Esophagus squamous epithelium (tissue), 5 donors: Measurements from ENCODE around the gene PLEKHA6. TPM values are rescaled to one million over a fixed set of nuclear protein-coding genes. Genes with fewer than 3 reads are reported as not detected.
A peak's percentile ranks its signal among the peaks of the same experiment; 100 is the strongest.

ENCODE experiments used
- DNase-seq: peaks from one replicate; lab custom pipeline; 2025; lab: John Stamatoyannopoulos, UW
- H3K27ac ChIP-seq, 4 donors: fragments of 200-600 bp; sonication (generic); one replicate each; pipeline ENCODE4 v1.5.1; 2016 to 2019; ENCODE audit warnings: mild to moderate bottlenecking in 1 of 4
- H3K27me3 ChIP-seq, 4 donors: fragments of 200-600 bp; sonication (generic); 1 replicate in 3 of 4; 2 replicates in 1 of 4; pipeline versions ENCODE4 v1.5.1 to v1.6.0; 2017 to 2021; ENCODE audit warnings: antibody characterized with exemption in 1 of 4
- H3K36me3 ChIP-seq, 3 donors: fragments of 200-600 bp; sonication (generic); one replicate each; pipeline ENCODE4 v1.5.1; 2016 to 2019
- H3K4me1 ChIP-seq, 3 donors: fragments of 200-600 bp; sonication (generic); one replicate each; pipeline ENCODE4 v1.5.1; 2017 to 2019
- H3K4me3 ChIP-seq, 4 donors: fragments of 200-600 bp; sonication (generic); 1 replicate in 3 of 4; 2 replicates in 1 of 4; pipeline ENCODE4 v1.5.1; 2016 to 2019; ENCODE audit warnings: mild to moderate bottlenecking in 2 of 4, moderate library complexity in 1 of 4
- H3K9me3 ChIP-seq, 3 donors: fragments of 200-600 bp; sonication (generic); one replicate each; pipeline ENCODE4 v1.5.1; 2016 to 2019
- CTCF ChIP-seq, 6 experiments: fragments of 450-650 bp in 4 of 6; fragments of 200-600 bp in 2 of 6; sonication (generic) in 2 of 6; IDR thresholded peaks; one replicate each; pipeline ENCODE4 v1.5.1; 2016 to 2019; ENCODE audit warnings: antibody characterized with exemption in 6 of 6, mild to moderate bottlenecking in 4 of 6, moderate library complexity in 4 of 6
- POLR2A ChIP-seq, 4 donors: fragments of 450-650 bp; IDR thresholded peaks; one replicate each; pipeline ENCODE4 v1.6.1; 2017; ENCODE audit warnings: antibody characterized with exemption in 4 of 4, mild to moderate bottlenecking in 4 of 4, moderate library complexity in 3 of 4
- WGBS, 2 donors: methylation state at CpG; one replicate each; pipeline ENCODE4 v1.1.5; 2018; 5-methylcytosine and 5-hydroxymethylcytosine counted together
- intact Hi-C: fragments of 100-400 bp; cut with DNase I; formaldehyde crosslinking; loops from one replicate; pipeline ENCODE4 v1.15.0; 2022
- total RNA-seq, 4 donors: library from RNA; depleted of rRNA; stranded (reverse); fragments of >200 nt; gene quantifications; one replicate each; pipeline ENCODE4 v1.1.0, GENCODE V29; 2016
- donor health status: DM: yes; HTN: yes; CAD: no.

The PLEKHA6 gene
- total RNA-seq, 4 donors from 2014 or later: 7.4 to 40.6 (median 18.3) TPM

- Histone ChIP-seq H3K36me3 (no peaks in the 10 kb centered on the region), H3K9me3 (no peaks in the 10 kb centered on the region), H3K27ac (no peak overlapping the region), H3K4me1 (peaks cover 4 to 33% (median 12%) of the 10 kb centered on the region in 3 donors), H3K4me3 (no peak overlapping the region), H3K27me3 (peaks cover 0 to 14% (median 0%) of the 10 kb centered on the region in 4 donors)
- DNase-seq: no peak
- intact Hi-C loops: no loop called here
- no peak for TF ChIP-seq CTCF (IDR thresholded peaks at IDR 0.05)
- no peak for TF ChIP-seq POLR2A (IDR thresholded peaks at IDR 0.05)
- 74 to 80% methylated on average over 5 to 6 of the region's 6 CpGs for WGBS, 2 donors
Observed at GRCh38 chr1:204354579-204354978, 5.2 kb downstream of the PLEKHA6 start.

- no peaks in the 10 kb centered on the region for H3K36me3 ChIP-seq
- no peaks in the 10 kb centered on the region for H3K9me3 ChIP-seq
- H3K4me3 ChIP-seq: no peak overlapping the region
- 87 to 88% methylated on average over 4 to 5 of the region's 5 CpGs for WGBS, 2 donors
- H3K27ac ChIP-seq: no peak overlapping the region
- peaks cover 0 to 2% (median 0%) of the 10 kb centered on the region in 4 donors for H3K27me3 ChIP-seq
- intact Hi-C loops: no loop called here
- DNase-seq: no peak
- TF ChIP-seq CTCF (IDR thresholded peaks at IDR 0.05) (no peak), POLR2A (IDR thresholded peaks at IDR 0.05) (no peak)
- H3K4me1 ChIP-seq: peaks cover 4 to 33% (median 7%) of the 10 kb centered on the region in 3 donors
Observed at GRCh38 chr1:204353213-204353910, 6.4 kb downstream of the PLEKHA6 start.

GRCh38 chr1:204350857-204351573 is 8.7 kb downstream of the PLEKHA6 start:
- intact Hi-C loops: no loop called here
- 56 to 77% methylated on average over 9 of the region's 20 CpGs for WGBS, 2 donors
- no peak for DNase-seq

GRCh38 chr1:204350312-204350711 is 9.4 kb downstream of the PLEKHA6 start:
- intact Hi-C loops: no loop called here
- WGBS, 2 donors: 67 to 68% methylated on average over 5 of the region's 6 CpGs
- TF ChIP-seq POLR2A (IDR thresholded peaks at IDR 0.05) (no peak), CTCF (IDR thresholded peaks at IDR 0.05) (no peak)
- H3K36me3 ChIP-seq: no peaks in the 10 kb centered on the region
- peak overlapping the region in 1 of 4 donors; percentile 26 for H3K4me3 ChIP-seq
- DNase-seq: no peak
- no peaks in the 10 kb centered on the region for H3K27me3 ChIP-seq
- no peaks in the 10 kb centered on the region for H3K9me3 ChIP-seq
- peaks cover 4 to 34% (median 7%) of the 10 kb centered on the region in 3 donors for H3K4me1 ChIP-seq
- H3K27ac ChIP-seq: peak overlapping the region in 2 of 4 donors; percentile 21 to 44

More at GRCh38 chr1:204350857-204351573, 8.7 kb downstream of the PLEKHA6 start:
- Histone ChIP-seq H3K4me1 (peaks cover 4 to 34% (median 7%) of the 10 kb centered on the region in 3 donors), H3K27ac (peak overlapping the region in 2 of 4 donors; percentile 21 to 44), H3K36me3 (no peaks in the 10 kb centered on the region), H3K4me3 (peak overlapping the region in 1 of 4 donors; percentile 26), H3K9me3 (no peaks in the 10 kb centered on the region), H3K27me3 (no peaks in the 10 kb centered on the region)
- TF ChIP-seq POLR2A (IDR thresholded peaks at IDR 0.05): no peak
- no peak for TF ChIP-seq CTCF (IDR thresholded peaks at IDR 0.05)

- peaks cover 4 to 34% (median 7%) of the 10 kb centered on the region in 3 donors for H3K4me1 ChIP-seq
- no peak overlapping the region for H3K27ac ChIP-seq
- no peaks in the 10 kb centered on the region for H3K9me3 ChIP-seq
- H3K4me3 ChIP-seq: no peak overlapping the region
- no peak for DNase-seq
- TF ChIP-seq CTCF (IDR thresholded peaks at IDR 0.05): no peak
- TF ChIP-seq POLR2A (IDR thresholded peaks at IDR 0.05): no peak
- no peaks in the 10 kb centered on the region for H3K27me3 ChIP-seq
- H3K36me3 ChIP-seq: no peaks in the 10 kb centered on the region
- 70 to 74% methylated on average over 7 of the region's 7 CpGs for WGBS, 2 donors
- intact Hi-C loops: no loop called here
Observed at GRCh38 chr1:204349602-204350001, 10.1 kb downstream of the PLEKHA6 start.
